Lower leg skin (tissue), 3 donors: Measurements from ENCODE around the gene ARHGAP40.

Experiments used
- CTCF ChIP-seq, 3 donors: fragments of 450-650 bp; IDR thresholded peaks; one replicate each; pipeline ENCODE4 v1.5.1; 2016; ENCODE audit warnings: antibody characterized with exemption in 3 of 3, mild to moderate bottlenecking in 3 of 3, moderate library complexity in 2 of 3
- POLR2A ChIP-seq, 2 donors: fragments of 450-650 bp; IDR thresholded peaks; one replicate each; pipeline ENCODE4 v1.6.1; 2016 to 2017; ENCODE audit warnings: antibody characterized with exemption in 2 of 2, mild to moderate bottlenecking in 1 of 2, moderate library complexity in 1 of 2

GRCh38 chr20:38585404-38586180 lies 16.0 kb upstream of the ARHGAP40 start:
- TF ChIP-seq CTCF (IDR thresholded peaks at IDR 0.05) (no peak), POLR2A (IDR thresholded peaks at IDR 0.05) (no peak)
